Mesodermal cell (in vitro differentiated cells): ENCODE data around the gene MATN3.
"Not testable (repeated sequence)": the region's sequence is repeated elsewhere in the genome, so short reads cannot be mapped to it uniquely, and the experiment has no call there.

Source experiments
- H3K27ac ChIP-seq: 2 replicates; pipeline ENCODE4 v1.7.0; 2013; ENCODE audit warnings: mild to moderate bottlenecking, low read depth, low read length, moderate library complexity; ENCODE audit not compliant: severe bottlenecking
- H3K36me3 ChIP-seq: 2 replicates; pipeline ENCODE4 v1.7.1; 2013; ENCODE audit warnings: mild to moderate bottlenecking, low read length, moderate library complexity; ENCODE audit not compliant: control insufficient read depth, insufficient read depth
- H3K4me1 ChIP-seq: one replicate; pipeline ENCODE4 v1.7.1; 2013; ENCODE audit warnings: mild to moderate bottlenecking, low read length; ENCODE audit not compliant: insufficient read depth, control insufficient read depth, poor library complexity, severe bottlenecking
- H3K4me3 ChIP-seq: 2 replicates; pipeline ENCODE4 v1.7.0; 2013; ENCODE audit warnings: low read length, control low read depth, mild to moderate bottlenecking; ENCODE audit not compliant: insufficient read depth, poor library complexity, severe bottlenecking; ENCODE audit errors: extremely low read depth
- H3K9me3 ChIP-seq: 2 replicates; pipeline ENCODE4 v1.7.1; 2013; ENCODE audit warnings: mild to moderate bottlenecking, low read length, moderate library complexity; ENCODE audit not compliant: control insufficient read depth
- WGBS, 2 experiments: methylation state at CpG; one replicate each; pipeline ENCODE4 v1.1.5; 2013; ENCODE audit warnings: missing lambda C conversion rate in 2 of 2; ENCODE audit not compliant: insufficient coverage in 2 of 2; 5-methylcytosine and 5-hydroxymethylcytosine counted together

MATN3 gene

DNA sequence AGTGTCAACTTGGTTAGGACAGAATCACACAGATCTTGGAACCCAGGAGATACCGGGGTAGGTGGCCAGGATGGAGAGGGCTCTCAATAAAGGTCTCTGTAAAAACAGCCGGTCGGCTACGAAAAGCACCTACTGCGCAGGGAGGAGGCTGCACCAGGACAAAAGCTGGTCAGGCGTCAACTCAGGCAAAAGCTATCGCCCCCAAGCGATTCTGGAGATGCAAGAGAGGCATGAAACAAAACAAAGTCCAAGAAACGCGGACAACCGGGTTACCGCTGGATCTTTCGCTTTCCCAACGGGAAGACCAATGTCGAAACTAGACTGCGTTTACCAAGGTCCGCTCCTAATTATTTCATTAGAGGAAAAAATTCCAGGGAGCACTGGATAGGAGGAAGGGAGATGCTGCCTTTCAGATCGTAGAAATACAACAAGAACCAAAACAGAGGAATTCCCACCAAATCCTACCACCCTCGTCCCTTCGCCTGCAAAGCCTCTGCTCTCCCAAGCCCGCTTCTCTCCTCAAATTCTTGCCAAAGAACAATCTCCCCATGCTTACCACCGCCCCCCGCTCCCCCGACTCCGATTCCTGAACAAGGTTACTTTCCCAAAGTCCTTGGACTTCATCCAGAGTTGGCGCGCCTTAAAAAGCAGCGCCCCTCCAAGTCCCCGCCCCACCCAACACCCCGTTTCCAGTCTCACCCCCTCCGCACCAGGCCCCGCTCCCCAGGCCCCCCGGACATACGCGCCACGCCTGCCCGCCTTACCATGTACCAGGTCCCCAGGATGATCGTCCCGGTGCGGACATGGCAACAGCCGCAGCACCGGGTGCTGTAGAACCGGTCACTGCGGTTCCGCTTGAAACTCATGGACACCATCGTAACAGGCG is 38.4 kb upstream of the MATN3 start:
- Histone ChIP-seq H3K9me3 (no peaks in the 10 kb centered on the region), H3K27ac (peak overlapping the region; percentile 100), H3K4me1 (peaks cover 7% of the 10 kb centered on the region), H3K4me3 (peak overlapping the region; percentile 95), H3K36me3 (no peaks in the 10 kb centered on the region)
- WGBS, 2 experiments, result 0% methylated on average over 32 to 41 of the region's 47 CpGs

DNA sequence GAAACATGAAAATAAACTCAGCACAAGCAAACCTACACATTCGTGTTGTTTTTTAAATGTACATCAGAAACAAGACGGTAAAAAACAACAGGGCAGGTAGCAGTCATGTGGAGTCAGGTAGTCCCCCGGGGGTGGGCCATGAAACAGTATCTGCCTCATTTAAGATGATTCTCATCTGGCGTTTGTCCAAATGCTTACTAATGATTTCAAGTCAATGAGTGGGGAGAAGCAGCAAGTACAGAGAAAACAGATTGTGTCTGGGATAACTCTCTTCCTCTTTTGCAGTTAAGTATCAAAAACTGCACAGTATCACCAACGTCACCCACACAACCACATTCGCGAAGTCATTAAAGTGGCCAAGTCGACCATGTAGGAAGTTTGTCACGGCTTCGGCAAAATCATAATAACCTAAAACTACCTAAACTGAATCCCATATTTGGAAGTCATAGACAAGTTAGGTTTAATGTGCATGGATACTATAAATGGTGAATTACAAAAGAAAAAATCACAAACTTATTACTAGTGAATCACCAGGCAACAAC is 37.7 kb upstream of the MATN3 start:
- no peaks in the 10 kb centered on the region for H3K9me3 ChIP-seq
- peak overlapping the region; percentile 95 for H3K4me3 ChIP-seq
- H3K36me3 ChIP-seq, result no peaks in the 10 kb centered on the region
- H3K4me1 ChIP-seq, result peaks cover 7% of the 10 kb centered on the region
- WGBS, 2 experiments, result 0% methylated on average over 1 to 4 of the region's 10 CpGs
- H3K27ac ChIP-seq, result peak overlapping the region; percentile 100

DNA sequence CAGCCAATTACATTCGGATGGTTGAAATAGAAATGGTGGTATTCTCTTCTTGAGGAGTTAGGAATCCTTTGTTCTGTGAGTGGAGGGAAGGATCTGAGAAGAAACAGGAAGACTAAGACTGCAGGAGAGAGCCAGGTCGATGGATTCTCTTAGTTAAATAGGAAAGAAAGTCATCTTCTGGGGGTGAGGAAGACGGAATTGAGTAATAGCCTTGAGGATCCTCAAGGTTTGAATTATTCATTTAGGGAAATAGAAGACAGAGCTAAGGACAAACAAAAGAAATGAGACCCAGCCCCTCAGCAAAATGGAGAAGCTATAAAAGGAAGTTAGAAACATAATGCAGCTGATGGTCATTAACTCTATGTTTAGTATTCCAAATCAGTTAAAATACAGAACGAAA is 37.2 kb upstream of the MATN3 start:
- Histone ChIP-seq H3K27ac (peak overlapping the region; percentile 100), H3K9me3 (no peaks in the 10 kb centered on the region), H3K36me3 (no peaks in the 10 kb centered on the region), H3K4me1 (peaks cover 7% of the 10 kb centered on the region), H3K4me3 (peak overlapping the region; percentile 95)
- WGBS, 2 experiments, result 5 to 20% methylated on average over 2 to 3 of the region's 4 CpGs

DNA sequence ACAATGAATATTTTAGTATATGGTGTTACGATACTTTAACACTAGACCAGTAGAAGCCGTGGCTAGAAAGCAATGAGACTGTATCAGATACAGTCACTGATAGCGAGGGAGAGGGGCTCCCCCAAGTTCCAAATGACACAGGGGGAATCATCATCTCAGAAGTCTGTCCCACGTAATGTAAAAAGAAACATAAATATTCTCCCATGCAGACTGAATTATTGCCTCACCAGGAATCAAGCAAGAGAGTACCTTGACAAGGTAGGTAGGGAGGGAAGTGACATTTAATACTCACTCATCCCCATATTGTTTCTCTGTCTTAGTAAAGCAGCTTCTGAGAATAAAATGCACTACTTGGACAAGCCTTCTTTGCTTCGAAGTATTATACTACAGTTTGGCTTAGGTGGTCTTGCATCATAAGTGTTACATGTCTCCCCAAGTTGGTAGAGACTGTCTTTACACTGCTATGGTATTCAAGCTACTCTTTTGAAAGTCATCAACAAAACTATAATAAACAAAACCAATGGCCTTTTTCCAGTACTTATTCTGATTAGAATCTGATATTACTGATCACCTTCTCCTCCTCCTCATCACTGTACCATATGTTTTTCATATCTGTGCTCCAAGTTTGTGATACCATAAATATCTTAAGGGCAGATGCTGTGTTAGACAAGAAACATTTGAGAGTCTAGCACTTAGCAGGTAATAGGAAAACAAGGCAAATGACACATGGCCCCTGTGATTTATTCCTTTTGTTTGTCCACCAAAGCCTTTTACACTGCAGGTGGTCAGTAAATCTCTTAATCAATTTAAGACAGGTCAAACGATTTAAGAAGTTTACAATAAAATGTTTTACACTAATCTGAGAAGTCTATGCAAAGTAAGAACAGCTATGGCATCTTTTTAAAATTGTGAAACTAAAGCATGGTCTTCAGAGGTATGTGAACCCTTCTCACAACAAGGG is 36.3 kb upstream of the MATN3 start:
- no peak overlapping the region for H3K27ac ChIP-seq
- 78% methylated on average over 4 of the region's 6 CpGs; no CpG with 5 or more reads in 1 of the 2 experiments for WGBS, 2 experiments

DNA sequence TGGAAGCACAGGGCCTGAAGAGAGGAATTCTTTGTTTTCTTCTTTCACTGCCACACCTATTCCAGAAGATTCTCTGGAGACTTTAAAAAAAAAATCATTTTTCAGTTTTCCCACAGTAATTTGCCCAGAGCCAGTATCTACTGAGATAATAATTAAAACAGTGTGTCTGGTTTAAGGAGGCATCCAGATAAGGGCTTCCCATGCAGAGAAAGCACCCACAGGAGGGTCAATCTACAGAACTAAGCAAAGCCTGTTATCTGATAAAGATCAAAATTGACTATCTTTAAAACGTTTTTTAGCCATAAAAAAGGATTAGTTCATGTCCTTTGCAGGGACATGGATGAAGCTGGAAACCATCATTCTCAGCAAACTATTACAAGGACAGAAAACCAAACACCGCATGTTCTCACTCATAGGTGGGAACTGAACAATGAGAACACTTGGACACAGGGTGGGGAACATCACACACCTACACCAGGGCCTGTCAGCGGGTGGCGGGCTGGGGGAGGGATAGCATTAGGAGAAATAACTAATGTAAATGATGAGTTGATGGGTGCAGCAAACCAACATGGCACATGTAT is 33.3 kb upstream of the MATN3 start:
- H3K36me3 ChIP-seq, H3K4me1 ChIP-seq, H3K4me3 ChIP-seq, H3K9me3 ChIP-seq, H3K27ac ChIP-seq: not testable (repeated sequence)
- no CpG with 5 or more reads among the region's 4 CpGs for WGBS, 2 experiments

More for the DNA sequence above, 36.3 kb upstream of the MATN3 start:
- no peaks in the 10 kb centered on the region for H3K36me3 ChIP-seq
- H3K9me3 ChIP-seq, result no peaks in the 10 kb centered on the region
- peaks cover 7% of the 10 kb centered on the region for H3K4me1 ChIP-seq
- peak overlapping the region; percentile 95 for H3K4me3 ChIP-seq

DNA sequence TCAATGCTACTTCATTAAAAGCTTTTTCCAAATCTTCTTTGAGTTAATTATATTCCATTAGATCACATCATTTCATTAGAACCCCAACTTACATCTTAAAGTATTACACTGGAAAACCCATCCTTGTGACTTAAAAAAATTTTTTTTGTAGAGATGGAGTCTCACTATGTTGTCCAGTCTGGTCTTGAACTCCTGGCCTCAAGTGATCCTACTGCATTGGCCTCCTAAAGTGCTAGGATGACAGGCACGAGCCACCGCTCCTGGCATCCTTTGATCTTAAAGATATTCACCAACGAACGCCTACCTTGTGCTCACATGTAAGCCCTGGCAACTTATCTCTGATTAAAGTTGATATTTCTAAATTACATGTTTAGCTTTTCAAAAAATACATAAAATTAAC is 32.3 kb upstream of the MATN3 start:
- Histone ChIP-seq H3K27ac (no peak overlapping the region), H3K4me1 (peaks cover 7% of the 10 kb centered on the region), H3K9me3 (no peaks in the 10 kb centered on the region), H3K4me3 (no peak overlapping the region), H3K36me3 (peaks cover 9% of the 10 kb centered on the region)
- WGBS, 2 experiments, result 88% methylated on average over 2 of the region's 4 CpGs; no CpG with 5 or more reads in 1 of the 2 experiments

DNA sequence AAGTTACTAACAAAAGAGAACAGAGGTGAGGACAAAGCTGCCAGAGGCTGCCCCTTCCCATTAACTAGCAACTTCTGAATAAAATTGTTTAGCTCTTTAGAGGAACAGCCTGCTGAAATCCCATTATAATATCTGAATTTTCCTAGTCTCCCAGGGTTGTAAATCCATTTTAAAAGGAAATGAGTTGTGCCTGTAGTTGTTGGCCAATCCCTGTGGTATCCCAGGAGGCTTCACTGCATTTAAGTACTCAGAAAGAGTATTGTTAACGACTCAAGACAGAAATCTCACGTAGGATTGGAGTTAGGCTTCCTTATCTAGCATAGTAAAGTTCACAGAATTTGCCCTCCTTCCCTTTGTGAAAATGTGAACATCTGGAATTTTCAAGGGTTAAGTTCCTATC is 30.1 kb upstream of the MATN3 start:
- Histone ChIP-seq H3K27ac (no peak overlapping the region), H3K4me3 (no peak overlapping the region), H3K4me1 (no peaks in the 10 kb centered on the region), H3K9me3 (no peaks in the 10 kb centered on the region), H3K36me3 (peaks cover 32% of the 10 kb centered on the region)
- 54% methylated on average over 2 of the region's 2 CpGs; no CpG with 5 or more reads in 1 of the 2 experiments for WGBS, 2 experiments

DNA sequence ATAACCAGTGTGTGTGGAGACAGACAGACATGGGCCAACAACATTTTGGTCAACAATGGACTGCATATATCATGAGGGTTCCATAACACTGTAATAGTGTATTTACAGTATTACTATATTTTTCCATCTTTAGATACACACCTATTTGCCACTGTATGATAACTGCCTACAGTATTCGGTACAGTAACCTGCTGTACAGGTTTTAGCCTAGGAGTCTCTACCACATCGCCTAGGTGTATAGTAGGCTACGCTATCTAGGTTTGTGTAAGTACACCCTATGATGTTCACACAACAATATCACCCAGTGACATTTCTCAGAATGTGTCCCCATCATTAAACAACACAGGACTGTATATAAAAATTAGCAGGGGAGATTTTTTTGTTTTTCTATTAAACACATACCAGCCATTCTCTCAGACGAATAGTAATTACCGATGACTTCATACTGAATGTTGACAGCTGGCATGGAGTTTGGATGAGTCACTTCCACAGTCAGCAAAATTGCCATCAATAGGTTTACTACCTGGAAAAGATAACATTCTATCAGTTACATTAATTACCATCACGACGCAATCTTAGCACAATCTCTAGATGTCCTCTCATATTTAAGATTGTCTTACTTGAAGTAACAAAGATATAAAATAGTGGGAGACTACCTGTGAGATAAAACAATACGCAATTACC is 28.2 kb upstream of the MATN3 start:
- H3K4me3 ChIP-seq, result no peak overlapping the region
- no peaks in the 10 kb centered on the region for H3K9me3 ChIP-seq
- WGBS, 2 experiments, result 100% methylated on average over 1 to 2 of the region's 8 CpGs
- peaks cover 49% of the 10 kb centered on the region for H3K36me3 ChIP-seq
- no peaks in the 10 kb centered on the region for H3K4me1 ChIP-seq
- no peak overlapping the region for H3K27ac ChIP-seq

DNA sequence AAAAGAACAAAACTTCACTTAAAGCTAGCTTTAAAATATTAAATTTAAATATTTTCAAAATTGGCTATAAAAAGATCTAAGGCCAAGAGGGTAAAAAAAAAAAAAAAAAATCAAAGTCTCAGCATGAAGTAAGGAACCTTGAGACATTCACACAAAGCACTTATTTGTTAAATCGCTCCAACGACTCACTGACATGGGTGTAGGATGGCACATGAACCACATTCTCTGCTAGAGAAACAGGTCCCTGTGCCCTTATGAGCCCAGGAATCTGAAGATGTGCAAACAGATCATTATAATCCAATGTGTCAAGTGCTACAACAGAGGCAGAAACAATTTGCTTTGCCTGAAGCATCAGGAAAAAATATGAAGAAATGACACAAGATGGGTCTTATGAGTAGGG is 25.2 kb upstream of the MATN3 start:
- no peak overlapping the region for H3K4me3 ChIP-seq
- 97 to 100% methylated on average over 2 of the region's 2 CpGs for WGBS, 2 experiments
- H3K9me3 ChIP-seq, result no peaks in the 10 kb centered on the region
- no peak overlapping the region for H3K27ac ChIP-seq
- peaks cover 78% of the 10 kb centered on the region for H3K36me3 ChIP-seq
- H3K4me1 ChIP-seq, result no peaks in the 10 kb centered on the region
